Measurements from ENCODE around the gene CNTN5.

CNTN5 gene

GRCh38 chr11:99645934-99646333 is 625.2 kb downstream of the CNTN5 start:
- no peak for DNase-seq

- DNase-seq, result no peak
These were observed 649.4 kb downstream of the CNTN5 start for GRCh38 chr11:99670067-99670676.

- DNase-seq, result no peak
These were observed 651.2 kb downstream of the CNTN5 start for GRCh38 chr11:99671808-99672409.

- no peak for DNase-seq
These were observed 655.5 kb downstream of the CNTN5 start for GRCh38 chr11:99676292-99676691.

- no peak for DNase-seq
These were observed 661.4 kb downstream of the CNTN5 start for GRCh38 chr11:99682171-99682570.

- no peak for DNase-seq
These were observed 661.9 kb downstream of the CNTN5 start for GRCh38 chr11:99682646-99683045.

- no peak for DNase-seq
These were observed 663.2 kb downstream of the CNTN5 start for GRCh38 chr11:99683933-99684332.

- DNase-seq, result no peak
These were observed 666.1 kb downstream of the CNTN5 start for GRCh38 chr11:99686838-99687237.

GRCh38 chr11:99687320-99687719 is 666.6 kb downstream of the CNTN5 start:
- no peak for DNase-seq

GRCh38 chr11:99693941-99694492 is 673.3 kb downstream of the CNTN5 start:
- DNase-seq, result no peak

- no peak for DNase-seq
These were observed 674.4 kb downstream of the CNTN5 start for GRCh38 chr11:99695106-99695505.

GRCh38 chr11:99706848-99707247 is 686.1 kb downstream of the CNTN5 start:
- no peak for DNase-seq

- DNase-seq, result no peak
These were observed 688.4 kb downstream of the CNTN5 start for GRCh38 chr11:99708928-99709672.

- DNase-seq, result no peak
These were observed 695.6 kb downstream of the CNTN5 start for GRCh38 chr11:99716302-99716701.

- DNase-seq, result no peak
These were observed 697.5 kb downstream of the CNTN5 start for GRCh38 chr11:99718291-99718690.

GRCh38 chr11:99739464-99740089 is 718.8 kb downstream of the CNTN5 start:
- DNase-seq, result peak; percentile 7

- DNase-seq, result no peak
These were observed 721.8 kb downstream of the CNTN5 start for GRCh38 chr11:99742501-99742900.

GRCh38 chr11:99759787-99760186 is 739.0 kb downstream of the CNTN5 start:
- no peak for DNase-seq

GRCh38 chr11:99766811-99767210 is 746.1 kb downstream of the CNTN5 start:
- DNase-seq, result no peak

- no peak for DNase-seq
These were observed 752.9 kb downstream of the CNTN5 start for GRCh38 chr11:99773646-99774045.

- DNase-seq, result no peak
These were observed 760.3 kb downstream of the CNTN5 start for GRCh38 chr11:99781074-99781473.

- DNase-seq, result no peak
These were observed 770.6 kb downstream of the CNTN5 start for GRCh38 chr11:99791354-99791753.

GRCh38 chr11:99795999-99796398 is 775.2 kb downstream of the CNTN5 start:
- no peak for DNase-seq

GRCh38 chr11:99803501-99803900 is 782.8 kb downstream of the CNTN5 start:
- no peak for DNase-seq

Data from suppressor macrophage treated with lipopolysaccharide for 4 hours (primary cell).